HG03342 (cell line): ENCODE results near the gene FTHL17.

Experiments used
- ATAC-seq: cut with Tn5 transposase; IDR thresholded peaks from one replicate; pipeline ENCODE4 v1.9.1; 2021; ENCODE audit warnings: mild to moderate bottlenecking, moderate library complexity; ENCODE audit not compliant: unreplicated experiment

Gene FTHL17

DNA sequence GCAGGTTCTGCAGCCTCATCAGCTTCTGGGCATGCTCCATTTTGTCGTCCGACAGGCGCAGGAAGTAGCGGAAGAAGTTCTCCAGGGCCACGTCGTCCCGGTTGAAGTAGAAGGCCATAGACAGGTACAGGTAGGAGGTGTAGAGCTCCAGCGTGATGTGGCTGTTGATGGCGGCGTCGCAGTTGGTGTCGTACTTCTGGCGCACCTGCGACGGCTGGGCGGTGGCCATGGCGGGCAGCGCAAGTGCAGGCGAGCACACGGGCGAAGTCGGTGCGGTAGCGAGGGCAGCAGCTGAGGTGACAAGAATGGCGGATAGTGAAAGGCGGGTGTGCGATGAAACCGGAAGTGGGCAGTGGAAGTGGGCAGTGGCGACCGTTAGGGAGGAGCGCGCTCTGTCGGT, at the start of gene FTHL17:
Gene FTHL17 (minus strand): TSS at position 317 of the 400 bp plus-strand sequence. CDS start 88 bp downstream, at position 229.
- no peak for ATAC-seq

DNA sequence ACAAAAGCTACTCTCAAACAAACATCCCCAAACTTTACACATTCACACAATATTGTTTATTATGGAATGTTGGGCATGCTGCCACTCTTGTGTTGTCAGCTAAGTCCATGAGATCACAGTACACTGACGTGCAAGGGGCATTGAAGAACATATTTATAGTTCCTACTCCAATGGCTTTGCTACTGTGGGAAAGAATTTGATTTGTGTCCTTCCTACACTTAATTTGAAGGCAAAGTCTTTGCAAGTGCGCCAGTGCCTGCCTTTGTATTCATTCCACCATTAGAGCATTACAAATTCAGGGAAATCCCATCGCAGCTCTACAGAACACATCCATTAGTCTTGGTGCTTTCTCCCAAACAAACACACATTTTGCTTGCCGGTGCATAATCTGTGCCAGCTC, 45.4 kb upstream of the FTHL17 start:
- no peak for ATAC-seq

- ATAC-seq = no peak
Measured at GRCh38 chrX:31115398-31115797, 43.6 kb upstream of the FTHL17 start.

DNA sequence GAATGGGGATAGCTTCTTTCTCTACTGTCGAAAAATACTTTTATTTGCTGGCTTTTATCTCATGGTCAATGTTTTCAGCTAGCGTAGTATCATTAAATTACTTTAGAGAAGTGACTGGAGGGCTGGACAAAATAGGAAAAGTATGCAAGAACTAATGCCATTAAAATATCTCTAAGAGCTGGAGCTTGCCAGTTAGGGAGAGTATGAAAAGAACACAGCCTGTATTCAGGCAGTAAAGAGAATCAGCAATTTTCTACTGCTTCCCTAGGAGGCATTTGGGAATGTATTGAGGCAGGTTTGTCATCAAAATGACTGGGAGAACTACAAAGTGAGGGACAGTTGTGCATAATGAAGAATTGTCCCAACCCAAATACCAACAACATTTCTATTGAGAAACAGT, 43.0 kb upstream of the FTHL17 start:
- ATAC-seq = no peak

GRCh38 chrX:31112226-31112999, 40.6 kb upstream of the FTHL17 start:
- ATAC-seq = no peak

- ATAC-seq = no peak
Measured at GRCh38 chrX:31110657-31111056, 38.8 kb upstream of the FTHL17 start.

DNA sequence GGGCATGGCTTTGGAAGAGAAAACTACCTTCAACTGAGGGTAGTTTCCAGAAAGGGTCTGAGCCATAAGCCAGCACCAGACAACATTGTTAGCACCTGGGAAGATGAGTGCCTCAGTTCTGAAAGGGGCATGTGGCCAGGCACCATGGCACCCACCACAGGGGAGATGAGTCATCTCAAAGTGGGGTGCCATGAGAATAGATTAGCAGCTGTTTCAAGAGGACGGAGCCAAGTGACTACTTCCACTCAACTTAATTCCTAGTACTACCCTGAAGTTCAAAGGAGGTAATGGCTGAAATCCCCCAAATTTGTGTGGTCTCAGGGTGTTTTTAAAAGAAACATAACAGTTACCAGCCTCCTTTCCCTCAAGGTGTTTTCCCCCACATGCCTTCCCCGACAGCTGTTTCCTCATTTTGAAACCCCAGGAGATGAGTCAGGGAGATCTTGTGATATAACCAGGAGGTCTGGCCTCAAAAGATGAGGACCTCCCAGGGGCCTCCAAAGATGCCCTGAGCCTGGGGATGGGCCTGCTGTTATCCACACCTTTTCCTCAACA, 27.8 kb upstream of the FTHL17 start:
- peak; percentile 82 for ATAC-seq

GRCh38 chrX:31098079-31098478, 26.2 kb upstream of the FTHL17 start:
- no peak for ATAC-seq

- ATAC-seq = no peak
Measured at GRCh38 chrX:31093639-31093975, 21.8 kb upstream of the FTHL17 start.

- peak; percentile 64 for ATAC-seq
Measured at GRCh38 chrX:31092970-31093638, 21.3 kb upstream of the FTHL17 start.

GRCh38 chrX:31092476-31092875, 20.6 kb upstream of the FTHL17 start:
- peak; percentile 3 for ATAC-seq

GRCh38 chrX:31091819-31092218, 20.0 kb upstream of the FTHL17 start:
- no peak for ATAC-seq

- ATAC-seq = no peak
Measured at GRCh38 chrX:31074522-31074921, 2.7 kb upstream of the FTHL17 start.

- ATAC-seq = no peak
Measured at GRCh38 chrX:31071262-31071661, 579 bp downstream of the FTHL17 start.

GRCh38 chrX:31070057-31070468, 1.8 kb downstream of the FTHL17 start:
- ATAC-seq = peak; percentile 71

GRCh38 chrX:31063114-31063513, 8.7 kb downstream of the FTHL17 start:
- no peak for ATAC-seq

DNA sequence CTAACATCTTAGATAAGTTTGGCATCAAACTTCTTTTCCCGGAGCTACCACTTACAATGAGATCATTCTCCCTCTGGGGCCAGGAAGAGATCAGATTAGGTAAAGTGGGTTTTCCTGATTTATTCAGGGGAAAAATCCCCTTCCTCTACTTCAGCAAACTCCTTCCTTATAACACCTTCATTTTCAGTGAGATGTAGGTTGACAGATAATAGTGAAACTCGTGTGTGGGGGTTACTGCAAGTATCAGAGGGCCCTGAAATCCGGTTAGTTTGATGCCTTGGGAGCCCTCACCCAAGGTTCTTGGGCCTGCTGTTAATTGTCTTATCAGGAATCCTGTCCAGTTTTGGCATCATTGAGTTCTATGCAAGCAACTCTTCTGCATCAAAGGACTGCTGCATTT, 10.8 kb downstream of the FTHL17 start:
- peak; percentile 65 for ATAC-seq

- no peak for ATAC-seq
Measured at GRCh38 chrX:31060016-31060415, 11.8 kb downstream of the FTHL17 start.

DNA sequence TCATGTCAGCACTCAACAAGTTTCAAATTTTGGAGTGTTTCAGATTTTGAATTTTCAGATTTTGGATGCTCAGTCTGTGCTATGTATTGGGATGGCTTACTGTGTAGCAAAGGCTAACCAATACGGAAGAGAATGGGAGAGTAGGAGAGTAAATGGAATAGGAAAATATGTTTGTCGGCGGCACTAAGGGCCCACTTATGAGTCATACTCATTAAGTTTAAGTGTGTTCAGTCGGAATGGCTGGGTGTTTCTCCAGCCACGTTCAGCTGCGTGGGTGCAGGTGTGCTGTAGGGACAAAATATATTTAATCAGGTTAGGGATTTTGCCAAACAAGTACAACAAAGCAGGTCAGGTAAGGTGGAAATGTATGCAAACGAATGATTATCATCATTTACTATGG, 13.6 kb downstream of the FTHL17 start:
- ATAC-seq = no peak

- ATAC-seq = no peak
Measured at GRCh38 chrX:31057691-31058090, 14.2 kb downstream of the FTHL17 start.

GRCh38 chrX:31057291-31057690, 14.6 kb downstream of the FTHL17 start:
- ATAC-seq = no peak

DNA sequence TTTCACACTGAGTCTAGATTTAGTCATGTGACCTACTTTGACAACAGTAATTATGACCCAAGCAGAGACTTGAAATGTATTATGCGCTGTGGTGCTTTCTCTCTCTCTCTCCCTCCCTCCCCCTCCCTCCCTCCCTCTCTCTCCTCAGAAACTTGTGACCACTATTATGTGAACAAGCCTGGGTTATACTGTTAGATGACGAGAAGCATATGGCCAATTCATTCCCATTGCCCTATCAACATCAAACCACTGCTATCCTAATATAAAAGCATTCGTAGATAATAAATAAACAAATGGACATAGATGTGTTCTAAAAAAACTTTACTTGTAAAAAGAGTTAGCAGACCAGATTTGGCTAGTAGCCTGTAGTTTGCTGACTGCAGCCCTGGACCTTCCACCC, 18.2 kb downstream of the FTHL17 start:
- ATAC-seq = no peak
